HG02884 (cell line): ENCODE measurements around the gene C1orf167.

ENCODE experiments used
- ATAC-seq: cut with Tn5 transposase; IDR thresholded peaks from one replicate; pipeline ENCODE4 v1.9.1; 2021; ENCODE audit warnings: mild to moderate bottlenecking, moderate library complexity; ENCODE audit not compliant: unreplicated experiment

The C1orf167 gene

GRCh38 chr1:11735854-11736745 lies 25.9 kb upstream of the C1orf167 start, which contains the start of gene AGTRAP:
TSS of gene AGTRAP (plus strand) at chr1:11736136. CDS start at chr1:11736209, 73 bp downstream.
- ATAC-seq: no peak

GRCh38 chr1:11736746-11737639 lies 25.0 kb upstream of the C1orf167 start:
- no peak for ATAC-seq

GRCh38 chr1:11738096-11738495 lies 23.9 kb upstream of the C1orf167 start:
- no peak for ATAC-seq

GRCh38 chr1:11738783-11739182 lies 23.2 kb upstream of the C1orf167 start:
- ATAC-seq: no peak

GRCh38 chr1:11740258-11741192 lies 21.5 kb upstream of the C1orf167 start:
- ATAC-seq: no peak

DNA sequence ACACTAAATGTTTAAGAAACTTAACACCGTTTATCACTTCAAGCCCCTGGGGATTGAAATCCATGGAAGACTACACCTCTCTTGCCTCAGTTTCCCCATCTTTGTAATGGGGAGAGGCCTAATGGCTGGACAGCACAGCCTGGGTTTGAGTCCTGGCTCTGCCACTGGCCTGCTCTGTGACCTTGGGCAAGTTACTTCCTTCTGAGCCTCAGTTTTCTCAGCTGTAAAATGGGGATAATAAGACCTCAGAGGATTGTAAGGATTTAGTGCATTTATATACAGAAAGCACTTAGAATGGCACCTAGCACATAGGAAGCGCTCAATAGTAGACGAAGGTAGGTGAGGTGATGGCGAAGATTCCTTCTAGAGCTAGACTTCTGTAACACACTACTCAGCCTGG lies 20.5 kb upstream of the C1orf167 start:
- no peak for ATAC-seq

GRCh38 chr1:11741919-11742558 lies 20.0 kb upstream of the C1orf167 start:
- no peak for ATAC-seq

- no peak for ATAC-seq
Observed at GRCh38 chr1:11744287-11744686, 17.7 kb upstream of the C1orf167 start.

- no peak for ATAC-seq
Observed at GRCh38 chr1:11746092-11746491, 15.9 kb upstream of the C1orf167 start.

DNA sequence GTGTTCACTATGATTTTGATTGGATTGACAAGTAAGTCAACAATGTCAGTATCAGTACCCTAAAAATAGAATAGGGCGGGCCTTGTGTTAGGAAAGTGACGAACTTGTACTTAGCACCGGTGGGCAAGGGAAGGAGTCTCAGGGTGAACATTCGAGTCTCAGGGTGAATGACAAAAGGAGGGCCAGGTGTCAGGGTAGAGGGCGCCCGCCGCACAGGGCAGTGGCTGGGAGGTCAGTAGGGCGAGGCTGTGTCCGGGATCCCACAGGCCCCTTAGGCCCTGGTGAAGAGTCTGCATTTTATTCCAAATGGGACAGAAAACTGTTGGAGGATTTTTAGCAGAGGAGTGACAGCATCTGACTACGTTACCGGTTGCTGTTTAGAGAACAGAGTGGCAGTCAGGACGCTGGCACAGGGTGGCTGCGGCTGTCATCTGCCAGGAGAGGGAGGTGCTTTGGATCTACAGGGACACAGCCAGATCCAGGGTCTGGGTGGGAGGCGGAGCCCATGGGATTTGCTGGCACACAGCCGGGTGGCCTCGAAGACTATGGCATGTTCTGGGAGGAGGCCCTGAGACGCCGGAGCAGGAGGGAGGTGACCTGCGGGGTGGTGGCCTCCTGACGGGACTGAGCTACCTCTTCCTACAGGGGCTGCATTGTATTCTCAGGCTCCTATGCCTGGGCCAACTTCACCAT lies 15.1 kb upstream of the C1orf167 start:
- ATAC-seq: no peak

DNA sequence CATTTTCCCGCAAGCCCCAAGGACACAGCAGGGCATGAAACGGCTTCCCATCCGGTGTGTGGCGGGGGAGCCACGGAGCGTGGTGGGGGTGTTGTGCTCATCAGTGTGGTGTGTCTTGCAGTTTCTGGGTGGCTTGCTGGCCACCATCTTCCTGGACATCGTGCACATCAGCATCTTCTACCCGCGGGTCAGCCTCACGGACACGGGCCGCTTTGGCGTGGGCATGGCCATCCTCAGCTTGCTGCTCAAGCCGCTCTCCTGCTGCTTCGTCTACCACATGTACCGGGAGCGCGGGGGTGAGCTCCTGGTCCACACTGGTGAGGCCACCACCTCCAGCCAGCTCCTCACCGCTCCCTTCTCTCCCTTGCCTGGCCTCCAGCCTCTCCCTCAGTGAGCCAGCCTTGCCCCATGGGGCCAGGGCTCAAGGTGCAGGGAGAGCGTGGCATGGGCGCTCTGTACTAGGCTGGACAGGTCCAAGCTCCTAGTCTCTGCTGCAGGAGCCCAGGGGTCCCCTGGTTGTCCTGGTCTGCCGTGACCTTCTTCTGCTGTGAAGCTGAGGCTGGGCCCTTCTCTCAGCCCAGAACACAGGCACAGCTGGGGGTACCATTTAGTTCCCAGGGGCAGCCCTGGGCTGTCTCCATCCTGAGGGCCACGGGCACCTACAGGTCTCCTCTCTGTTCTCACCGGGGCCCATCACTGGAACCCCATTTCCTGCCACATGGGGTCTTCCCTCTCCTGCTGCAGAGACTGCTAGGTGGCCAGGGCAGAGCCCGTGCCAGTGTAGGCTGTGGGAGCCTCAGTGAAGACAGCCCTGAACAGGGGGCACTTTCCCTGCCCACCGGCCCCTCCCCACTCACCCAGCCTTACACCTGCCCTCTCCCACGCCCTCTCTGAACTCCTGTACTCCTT lies 13.4 kb upstream of the C1orf167 start:
- ATAC-seq: no peak

GRCh38 chr1:11749203-11749689 lies 12.7 kb upstream of the C1orf167 start:
- ATAC-seq: no peak

GRCh38 chr1:11749996-11750395 lies 12.0 kb upstream of the C1orf167 start:
- ATAC-seq: no peak

- no peak for ATAC-seq
Observed at GRCh38 chr1:11751087-11751486, 10.9 kb upstream of the C1orf167 start.

- no peak for ATAC-seq
Observed at GRCh38 chr1:11752359-11753088, 9.5 kb upstream of the C1orf167 start.

GRCh38 chr1:11753555-11754208 lies 8.3 kb upstream of the C1orf167 start:
- no peak for ATAC-seq

- ATAC-seq: no peak
Observed at GRCh38 chr1:11757047-11757446, 4.9 kb upstream of the C1orf167 start.
